Neural progenitor cell (in vitro differentiated cells): ENCODE results near the gene RIPOR2. TPM values are rescaled to one million over a fixed set of nuclear protein-coding genes. Genes with fewer than 3 reads are reported as not detected.

Experiments used
- DNase-seq: peaks from one replicate; pipeline ENCODE4 v3.0.0-alpha.2; 2016; ENCODE audit warnings: low spot score
- H2AFZ ChIP-seq: fragments of 200-600 bp; sonication (generic); replicated peaks from 2 replicates; pipeline ENCODE4 v1.6.1; 2016; ENCODE audit warnings: antibody characterized with exemption
- H3F3A ChIP-seq: fragments of 200-600 bp; sonication (generic); 2 replicates; pipeline ENCODE4 v1.6.1; 2016; ENCODE audit warnings: antibody characterized with exemption, low read depth
- H3K27ac ChIP-seq: fragments of 200-600 bp; sonication (generic); 2 replicates; pipeline ENCODE4 v1.5.1; 2016; ENCODE audit warnings: mild to moderate bottlenecking
- H3K27me3 ChIP-seq: fragments of 200-600 bp; sonication (generic); 2 replicates; pipeline ENCODE4 v1.6.1; 2016; ENCODE audit warnings: mild to moderate bottlenecking, moderate library complexity
- H3K36me3 ChIP-seq: fragments of 200-600 bp; sonication (generic); 2 replicates; pipeline ENCODE4 v1.5.1; 2016
- H3K4me1 ChIP-seq: fragments of 200-600 bp; sonication (generic); 2 replicates; pipeline ENCODE4 v1.6.1; 2016; ENCODE audit warnings: mixed run types
- H3K4me2 ChIP-seq: fragments of 200-600 bp; sonication (generic); 2 replicates; pipeline ENCODE4 v1.6.1; 2016
- H3K4me3 ChIP-seq: fragments of 200-600 bp; sonication (generic); 2 replicates; pipeline ENCODE4 v1.5.1; 2016
- H3K79me2 ChIP-seq: fragments of 200-600 bp; sonication (generic); 2 replicates; pipeline ENCODE4 v1.6.1; 2016; ENCODE audit warnings: low read depth
- H3K9ac ChIP-seq: fragments of 200-600 bp; sonication (generic); 2 replicates; pipeline ENCODE4 v1.6.1; 2016
- H3K9me3 ChIP-seq: fragments of 200-600 bp; sonication (generic); 2 replicates; pipeline ENCODE4 v1.5.1; 2016; ENCODE audit warnings: low read depth
- H4K20me1 ChIP-seq: fragments of 200-600 bp; sonication (generic); 2 replicates; pipeline ENCODE4 v1.6.1; 2016; ENCODE audit warnings: low read depth
- H3K27ac Mint-ChIP-seq: 3 replicates; pipeline ENCODE4 v1.8.0; 2021; ENCODE audit warnings: mixed read lengths
- H3K27me3 Mint-ChIP-seq: 2 replicates; pipeline ENCODE4 v1.8.0; 2022; ENCODE audit warnings: low read depth, mild to moderate bottlenecking, inconsistent platforms, moderate library complexity, mixed read lengths; ENCODE audit not compliant: insufficient read depth
- H3K36me3 Mint-ChIP-seq: 3 replicates; pipeline ENCODE4 v1.8.0; 2021; ENCODE audit warnings: mixed read lengths
- H3K4me1 Mint-ChIP-seq: 3 replicates; pipeline ENCODE4 v1.8.0; 2021; ENCODE audit warnings: mixed read lengths
- H3K4me3 Mint-ChIP-seq: 3 replicates; pipeline ENCODE4 v1.8.0; 2021; ENCODE audit warnings: mild to moderate bottlenecking, moderate library complexity, mixed read lengths
- H3K9me3 Mint-ChIP-seq: 3 replicates; pipeline ENCODE4 v1.8.0; 2020; ENCODE audit warnings: mixed read lengths
- CTCF ChIP-seq: fragments of 200-600 bp; sonication (generic); IDR thresholded peaks from 2 replicates; pipeline ENCODE4 v1.5.1; 2017; ENCODE audit warnings: antibody characterized with exemption, mild to moderate bottlenecking
- EZH2 ChIP-seq: fragments of 200-600 bp; sonication (generic); IDR thresholded peaks from 2 replicates; pipeline ENCODE4 v1.6.1; 2017; ENCODE audit warnings: antibody characterized with exemption, mild to moderate bottlenecking, moderate library complexity
- EZH2phosphoT487 ChIP-seq: fragments of 200-600 bp; sonication (generic); IDR thresholded peaks from 2 replicates; pipeline ENCODE4 v1.6.1; 2017; ENCODE audit warnings: antibody characterized with exemption
- total RNA-seq: library from RNA; depleted of rRNA; stranded (reverse); fragments of >200 nt; gene quantifications from 2 replicates; pipeline ENCODE4 v1.2.3, GENCODE V29; 2015; ENCODE audit warnings: low replicate concordance

The RIPOR2 gene
- total RNA-seq, 1 donor from 2014 or later: 0.26 TPM

- Histone ChIP-seq H3K27ac (no peak overlapping the region), H2AFZ (no peak overlapping the region), H3K9ac (no peak overlapping the region), H3K4me1 (no peaks in the 10 kb centered on the region), H3K9me3 (no peaks in the 10 kb centered on the region), H3K4me3 (no peak overlapping the region), H4K20me1 (no peaks in the 10 kb centered on the region), H3K79me2 (no peaks in the 10 kb centered on the region), H3K36me3 (no peaks in the 10 kb centered on the region), H3K4me2 (no peak overlapping the region), H3K27me3 (no peaks in the 10 kb centered on the region), H3F3A (no peaks in the 10 kb centered on the region)
- Mint-ChIP-seq H3K36me3 (no peaks in the 10 kb centered on the region), H3K4me3 (no peak overlapping the region), H3K9me3 (no peaks in the 10 kb centered on the region), H3K27me3 (no peaks in the 10 kb centered on the region), H3K4me1 (peaks cover 9% of the 10 kb centered on the region), H3K27ac (no peak overlapping the region)
- TF ChIP-seq EZH2phosphoT487 (no peak), CTCF (no peak)
- no peak for DNase-seq
Observed at GRCh38 chr6:24893342-24893850, 42.4 kb downstream of the RIPOR2 start.

- TF ChIP-seq EZH2phosphoT487 (no peak), CTCF (no peak), EZH2 (no peak)
- Histone ChIP-seq H3K27ac (no peak overlapping the region), H4K20me1 (no peaks in the 10 kb centered on the region), H3K9ac (no peak overlapping the region), H3K9me3 (no peaks in the 10 kb centered on the region), H3K27me3 (no peaks in the 10 kb centered on the region), H3K4me2 (no peak overlapping the region), H3K36me3 (no peaks in the 10 kb centered on the region), H3K4me1 (peaks cover 8% of the 10 kb centered on the region), H3K4me3 (no peak overlapping the region), H3K79me2 (no peaks in the 10 kb centered on the region), H2AFZ (no peak overlapping the region), H3F3A (no peaks in the 10 kb centered on the region)
- Mint-ChIP-seq H3K4me3 (no peak overlapping the region), H3K4me1 (peaks cover 13% of the 10 kb centered on the region), H3K27ac (no peak overlapping the region), H3K27me3 (no peaks in the 10 kb centered on the region), H3K36me3 (no peaks in the 10 kb centered on the region), H3K9me3 (no peaks in the 10 kb centered on the region)
- no peak for DNase-seq
Observed at GRCh38 chr6:24891004-24891403, 44.8 kb downstream of the RIPOR2 start.

- no peak for DNase-seq
- Histone ChIP-seq H3K36me3 (no peaks in the 10 kb centered on the region), H3K4me2 (no peak overlapping the region), H4K20me1 (no peaks in the 10 kb centered on the region), H3K9me3 (no peaks in the 10 kb centered on the region), H3K9ac (no peak overlapping the region), H3K4me3 (no peak overlapping the region), H3K27me3 (no peaks in the 10 kb centered on the region), H3K4me1 (peaks cover 8% of the 10 kb centered on the region), H2AFZ (no peak overlapping the region), H3K27ac (no peak overlapping the region), H3K79me2 (no peaks in the 10 kb centered on the region), H3F3A (no peaks in the 10 kb centered on the region)
- Mint-ChIP-seq H3K4me1 (peaks cover 13% of the 10 kb centered on the region), H3K9me3 (no peaks in the 10 kb centered on the region), H3K4me3 (no peak overlapping the region), H3K27me3 (no peaks in the 10 kb centered on the region), H3K27ac (no peak overlapping the region), H3K36me3 (no peaks in the 10 kb centered on the region)
- TF ChIP-seq CTCF (no peak), EZH2 (no peak), EZH2phosphoT487 (no peak)
Observed at GRCh38 chr6:24890471-24890870, 45.3 kb downstream of the RIPOR2 start.
